IPS-NIHi7 (cell line): ENCODE data around the gene MAP2.

ENCODE experiments used
- DNase-seq: peaks from one replicate; pipeline ENCODE4 v3.0.0; 2012; ENCODE audit warnings: mixed read lengths; ENCODE audit errors: extremely low spot score

The MAP2 gene

DNA sequence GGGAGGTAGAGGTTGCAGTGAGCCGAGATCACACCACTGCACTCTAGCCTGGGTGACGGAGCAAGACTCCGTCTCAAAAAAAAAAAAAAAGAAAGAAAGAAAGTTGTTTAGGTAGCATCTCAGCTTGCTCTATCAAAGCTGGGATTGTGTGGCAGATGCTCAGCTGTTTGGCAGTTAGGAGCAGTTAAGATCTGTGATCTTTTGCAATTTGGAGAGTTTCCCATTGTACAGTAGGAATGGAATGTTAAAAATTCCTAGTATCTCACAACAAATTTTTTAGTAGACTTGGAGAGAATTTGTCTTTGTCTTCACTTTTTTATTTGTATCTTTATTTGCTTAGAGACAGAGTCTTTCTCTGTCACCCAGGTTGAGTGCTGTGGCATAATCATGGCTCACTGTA lies 224.9 kb downstream of the MAP2 start:
- no peak for DNase-seq

DNA sequence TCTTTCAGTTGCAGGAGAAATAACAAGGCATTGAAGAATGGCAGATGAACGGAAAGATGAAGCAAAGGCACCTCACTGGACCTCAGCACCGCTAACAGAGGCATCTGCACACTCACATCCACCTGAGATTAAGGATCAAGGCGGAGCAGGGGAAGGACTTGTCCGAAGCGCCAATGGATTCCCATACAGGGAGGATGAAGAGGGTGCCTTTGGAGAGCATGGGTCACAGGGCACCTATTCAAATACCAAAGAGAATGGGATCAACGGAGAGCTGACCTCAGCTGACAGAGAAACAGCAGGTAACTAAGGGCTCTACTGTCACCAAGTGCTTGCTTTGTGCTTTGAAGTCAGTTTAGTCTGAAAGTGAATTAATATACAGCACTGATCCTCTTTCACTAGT lies 229.3 kb downstream of the MAP2 start:
- DNase-seq: no peak

DNA sequence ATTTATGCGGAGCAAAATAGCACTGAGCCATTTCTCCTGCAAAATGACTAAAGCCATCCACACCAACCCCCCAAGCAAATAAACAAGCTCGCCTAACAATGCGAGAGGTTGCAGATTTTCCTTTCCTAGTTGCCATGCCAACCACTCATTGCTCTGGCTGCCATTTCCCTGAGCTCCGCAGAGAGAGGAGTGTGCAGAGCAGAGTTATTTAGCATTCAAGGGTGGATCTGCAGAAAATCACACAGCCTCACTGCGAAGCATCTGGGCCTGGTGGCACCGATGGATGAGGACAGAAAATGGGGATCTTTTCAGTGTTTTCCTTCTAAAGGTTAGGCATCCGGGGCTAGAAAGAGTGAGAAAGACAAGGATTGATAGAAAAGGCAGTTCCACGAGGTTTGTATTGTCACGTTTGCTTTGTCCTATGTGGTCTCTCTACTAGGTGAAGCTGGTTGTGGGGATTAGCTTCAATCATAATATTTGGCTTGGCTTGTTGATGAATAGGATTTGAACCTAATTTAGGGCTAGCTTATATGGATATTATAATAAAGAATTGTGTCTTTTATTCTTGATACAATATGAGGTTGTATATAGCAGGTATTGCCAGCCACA lies 237.5 kb downstream of the MAP2 start:
- DNase-seq: peak; percentile 34

DNA sequence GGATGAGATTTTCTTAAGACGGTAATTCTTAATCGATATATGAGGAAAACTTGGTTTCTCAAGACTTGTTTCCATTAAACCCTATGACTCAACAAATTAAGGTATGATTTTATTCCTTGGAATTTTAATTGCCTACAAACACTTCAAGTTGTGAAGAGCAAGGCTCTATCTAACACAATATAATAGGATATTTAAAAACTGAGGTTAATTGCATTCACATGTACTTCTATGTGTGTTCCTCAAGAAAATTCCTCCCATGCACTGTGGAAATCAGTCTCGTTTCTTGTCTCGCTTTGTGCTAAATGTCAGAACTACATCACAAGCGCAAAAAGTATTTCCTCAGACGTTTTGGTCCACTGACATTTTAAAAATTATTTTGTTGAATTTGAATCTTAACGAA lies 238.2 kb downstream of the MAP2 start:
- DNase-seq: no peak

DNA sequence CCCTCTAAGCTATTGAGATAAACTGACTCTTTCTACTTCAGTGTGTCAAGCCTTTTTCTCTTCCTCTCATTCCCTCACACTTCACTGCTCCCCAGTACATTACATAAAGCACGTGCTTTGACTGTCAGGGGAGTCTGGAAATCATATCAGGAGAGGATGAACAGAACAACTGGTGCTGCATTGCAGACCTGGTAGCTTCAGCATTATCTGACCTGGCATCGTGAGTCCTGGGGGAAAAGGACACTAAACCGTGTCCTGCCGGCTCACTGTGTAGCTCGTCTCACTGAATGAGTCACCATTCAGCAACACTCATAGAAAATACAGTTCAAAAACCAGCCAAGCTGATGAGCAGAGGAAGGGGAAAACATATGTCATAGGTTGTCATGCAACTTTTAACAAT lies 239.3 kb downstream of the MAP2 start:
- no peak for DNase-seq

DNA sequence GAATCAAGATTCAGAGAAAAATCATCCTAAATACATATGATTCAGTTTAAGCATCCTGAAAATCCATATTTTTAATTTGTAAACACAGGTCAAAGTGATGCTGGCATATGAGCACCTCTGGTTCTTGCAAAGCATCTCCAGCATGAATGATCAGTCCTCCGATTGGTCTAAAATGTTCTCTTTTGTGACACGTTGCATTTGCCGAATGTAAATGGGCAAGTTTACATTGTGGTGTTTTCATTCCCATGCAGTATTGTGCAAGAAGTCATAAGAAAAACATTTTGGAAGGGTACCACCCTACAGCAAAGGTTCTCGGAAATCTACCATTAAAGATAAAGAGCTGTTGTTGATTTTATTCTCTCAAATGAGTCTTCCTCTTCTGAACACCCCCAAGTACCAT lies 239.8 kb downstream of the MAP2 start:
- no peak for DNase-seq

DNA sequence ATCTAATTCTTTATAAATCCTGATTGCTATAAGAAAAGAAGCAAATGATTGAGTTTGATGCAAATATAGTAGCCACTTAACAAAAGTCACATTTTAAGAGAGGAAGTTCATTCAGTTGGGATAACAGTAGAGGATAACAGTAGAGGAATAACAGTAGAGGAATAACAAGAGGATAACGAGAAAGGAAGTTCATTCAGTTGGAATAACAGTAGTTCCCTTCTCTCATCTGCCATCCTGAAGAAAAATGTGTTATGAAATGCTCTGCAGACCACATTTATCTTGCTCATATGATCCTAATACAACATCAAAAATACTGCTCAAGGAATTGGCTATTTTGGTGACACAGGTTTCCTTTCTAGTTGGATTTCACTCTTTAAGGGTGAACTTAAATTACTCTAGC lies 242.4 kb downstream of the MAP2 start:
- DNase-seq: no peak

DNA sequence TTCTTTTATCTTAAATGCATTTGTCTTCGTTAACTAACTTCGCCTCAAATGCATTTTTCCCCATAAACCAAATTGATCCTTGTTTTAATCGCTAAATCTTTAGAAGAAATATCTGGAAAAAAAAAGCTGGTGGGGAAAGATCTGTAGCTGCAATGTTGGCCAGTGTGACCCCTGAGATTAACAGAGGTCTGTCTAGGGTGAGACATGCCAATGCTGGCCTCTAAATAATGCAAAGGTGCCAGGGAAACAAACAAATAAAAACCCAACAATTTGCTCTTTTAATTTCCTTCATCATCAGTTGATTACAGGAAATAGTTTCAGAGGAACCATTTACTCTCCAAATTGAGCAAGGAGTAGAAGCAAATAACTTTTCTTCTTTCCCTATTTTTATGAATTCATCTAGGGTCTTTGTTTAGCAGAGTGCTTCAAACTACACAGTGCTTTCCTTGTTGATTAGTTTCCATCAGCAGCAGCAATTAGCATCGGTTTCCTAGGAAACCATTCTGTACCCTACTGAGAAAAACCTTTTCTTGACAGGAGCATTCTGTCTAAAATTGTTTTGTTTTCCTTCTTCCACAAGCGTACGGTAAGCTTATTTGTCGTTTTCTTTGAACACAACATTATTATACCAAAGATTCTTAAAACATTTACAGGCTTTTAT lies 247.3 kb downstream of the MAP2 start:
- no peak for DNase-seq

DNA sequence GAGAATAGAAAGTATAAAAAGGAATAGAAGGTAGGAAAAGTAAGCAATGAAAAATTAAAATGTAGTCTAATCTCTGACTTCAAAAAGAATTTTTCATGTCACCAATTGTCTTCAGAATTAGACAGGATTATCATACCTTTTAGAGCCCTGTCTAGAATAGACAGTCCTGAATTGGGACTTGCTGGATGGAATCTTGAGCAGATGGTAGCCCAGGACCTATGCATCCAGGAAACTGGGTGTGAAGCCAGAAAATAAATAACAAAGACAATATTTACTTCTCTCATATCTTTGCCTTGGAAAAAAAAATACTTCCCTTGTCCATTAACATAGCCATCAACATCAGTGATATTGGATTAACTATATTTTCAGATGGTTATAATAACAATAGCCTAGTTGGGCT lies 250.0 kb downstream of the MAP2 start:
- DNase-seq: no peak

DNA sequence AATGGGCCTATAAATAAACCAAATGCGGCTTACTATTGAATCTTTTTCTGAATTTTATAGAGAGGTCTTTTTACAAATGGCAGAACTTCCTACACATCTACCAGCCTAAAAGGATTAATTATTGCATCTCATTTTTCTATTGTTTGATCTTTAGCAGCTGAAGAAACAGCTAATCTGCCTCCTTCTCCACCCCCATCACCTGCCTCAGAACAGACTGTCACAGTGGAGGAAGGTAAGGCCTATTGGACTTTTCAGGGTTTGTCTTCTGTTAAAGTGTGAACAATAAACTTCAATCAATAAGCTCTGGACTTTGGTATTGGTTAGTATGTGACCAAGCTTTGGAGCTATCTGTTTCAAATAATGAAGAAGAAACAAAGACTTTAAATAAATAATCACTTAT lies 256.7 kb downstream of the MAP2 start:
- no peak for DNase-seq

DNA sequence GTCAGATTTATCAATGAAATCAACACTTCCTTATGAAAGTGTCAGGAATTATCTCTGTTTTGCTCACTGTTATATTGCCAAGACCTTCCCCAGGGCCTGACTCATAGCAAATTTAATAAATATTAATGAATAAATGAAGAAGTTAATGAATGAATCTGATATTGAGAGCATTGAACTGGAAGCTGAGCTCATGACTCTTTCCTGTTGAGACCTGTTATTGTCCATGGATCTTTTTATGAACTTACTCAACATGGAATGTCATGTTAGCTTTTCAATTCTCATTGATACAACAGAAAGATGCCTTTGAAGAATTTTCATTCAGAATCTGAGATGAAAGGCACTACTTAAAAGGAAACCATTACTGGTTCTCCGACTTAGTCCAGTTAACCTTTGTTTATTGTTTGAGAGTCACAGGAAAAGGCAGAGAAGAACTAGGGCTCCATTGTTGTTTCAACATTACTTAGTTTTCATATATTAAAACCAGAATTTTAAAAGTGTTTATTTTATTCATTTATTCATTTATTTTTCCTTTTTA lies 257.4 kb downstream of the MAP2 start:
- no peak for DNase-seq

DNA sequence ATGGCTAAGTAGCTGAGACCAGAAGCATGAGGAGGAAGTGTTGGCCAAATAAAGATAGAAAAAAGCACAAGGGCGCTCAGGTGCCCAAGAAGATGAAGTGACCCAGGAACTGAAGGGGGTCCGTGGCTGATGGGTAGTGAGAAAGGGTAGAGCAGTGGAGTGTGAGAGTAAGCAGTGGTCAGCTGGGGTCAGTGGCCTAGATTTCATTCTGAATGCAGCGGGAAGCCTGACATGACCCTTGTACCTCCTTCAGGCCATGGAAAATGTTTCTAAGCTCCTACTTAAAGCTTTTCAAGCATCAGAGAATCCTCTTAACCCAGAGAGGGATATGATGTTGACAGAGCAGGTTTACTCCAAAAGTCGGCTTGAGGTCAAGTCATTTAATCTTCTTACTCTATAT lies 258.8 kb downstream of the MAP2 start:
- no peak for DNase-seq

DNA sequence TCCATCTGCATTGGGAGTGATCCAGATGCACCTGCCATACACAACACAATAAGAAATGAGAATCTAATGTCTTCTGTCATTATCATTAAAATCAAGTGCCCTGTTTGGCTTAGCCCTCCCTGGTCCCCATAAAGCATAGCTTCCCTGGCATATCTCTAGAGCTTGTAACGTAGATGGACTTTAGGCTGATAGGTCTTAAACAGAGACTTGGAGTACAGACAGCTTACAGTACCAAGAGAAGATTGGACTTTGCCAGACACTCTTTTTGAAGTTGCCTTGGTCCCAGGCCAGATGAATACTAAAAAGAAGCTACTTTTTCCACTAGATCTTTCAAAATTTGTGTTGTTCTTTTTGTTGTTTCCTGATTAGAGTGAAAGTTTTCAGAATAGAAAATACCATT lies 261.5 kb downstream of the MAP2 start:
- DNase-seq: no peak

DNA sequence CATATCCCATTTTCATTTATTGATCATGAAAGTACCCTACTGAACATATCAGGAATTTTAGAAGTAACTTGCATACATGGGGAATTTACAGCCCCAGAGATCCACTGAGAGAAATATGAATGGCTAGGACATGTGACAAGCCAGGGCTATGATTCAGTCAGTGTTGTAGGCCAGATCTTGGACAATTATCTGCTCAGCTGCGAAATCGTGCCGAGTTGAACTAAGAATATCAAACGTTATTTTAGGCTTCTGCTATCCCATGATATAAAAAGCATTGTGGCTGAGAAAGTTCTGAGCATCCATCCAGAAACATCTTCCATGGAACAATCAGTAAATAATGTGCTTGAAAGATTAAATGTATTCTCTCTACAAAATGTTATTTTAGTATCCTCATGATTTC lies 262.1 kb downstream of the MAP2 start:
- no peak for DNase-seq

DNA sequence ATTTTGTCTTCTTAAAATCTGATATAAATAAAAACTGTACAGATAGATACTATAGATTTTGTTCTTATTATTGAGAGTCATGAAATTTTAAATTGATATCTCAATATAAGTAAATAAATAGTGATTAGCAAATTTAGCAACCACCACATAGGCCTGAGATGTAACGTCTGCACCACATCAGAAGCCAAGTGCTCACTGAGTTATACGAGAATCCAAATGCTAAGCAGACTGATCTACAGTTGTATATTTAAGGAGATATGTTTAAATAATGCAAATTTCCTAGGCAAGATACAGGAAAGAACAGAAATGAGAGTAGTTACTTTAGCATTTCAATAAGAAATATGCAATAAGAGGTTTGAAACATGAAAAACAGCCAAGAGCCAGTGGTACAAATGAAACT lies 262.6 kb downstream of the MAP2 start:
- DNase-seq: no peak

DNA sequence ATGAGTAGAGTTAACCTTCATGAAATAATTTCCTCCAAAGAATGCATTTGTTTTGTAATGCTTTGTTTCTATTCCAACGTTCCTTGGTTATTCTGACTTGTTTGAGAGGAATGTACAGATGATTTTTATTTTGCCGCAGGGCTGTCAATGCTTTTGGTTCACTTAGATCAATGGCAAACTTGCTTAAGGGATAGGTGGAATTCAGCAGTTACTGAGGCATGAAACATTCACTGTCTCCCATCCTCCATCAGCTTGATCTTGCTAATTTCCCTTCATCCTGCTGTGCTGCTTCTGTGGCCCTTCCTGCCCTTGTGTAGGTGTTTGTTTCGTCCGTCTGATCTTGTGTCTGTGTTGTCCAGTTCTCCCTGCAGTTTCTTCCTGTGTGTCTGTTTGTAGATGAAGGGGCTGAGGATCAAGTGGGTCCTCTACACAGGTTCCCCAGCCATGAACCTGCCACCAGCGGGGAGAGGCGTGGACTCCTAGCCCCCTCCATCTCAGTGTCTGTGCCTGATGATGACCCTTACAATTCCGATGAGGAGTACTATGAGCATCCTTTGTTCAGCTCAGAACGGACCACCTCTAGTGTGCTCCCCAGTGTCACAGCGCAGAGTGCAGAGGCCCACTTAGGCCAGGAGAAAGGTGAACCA lies 263.6 kb downstream of the MAP2 start:
- no peak for DNase-seq

DNA sequence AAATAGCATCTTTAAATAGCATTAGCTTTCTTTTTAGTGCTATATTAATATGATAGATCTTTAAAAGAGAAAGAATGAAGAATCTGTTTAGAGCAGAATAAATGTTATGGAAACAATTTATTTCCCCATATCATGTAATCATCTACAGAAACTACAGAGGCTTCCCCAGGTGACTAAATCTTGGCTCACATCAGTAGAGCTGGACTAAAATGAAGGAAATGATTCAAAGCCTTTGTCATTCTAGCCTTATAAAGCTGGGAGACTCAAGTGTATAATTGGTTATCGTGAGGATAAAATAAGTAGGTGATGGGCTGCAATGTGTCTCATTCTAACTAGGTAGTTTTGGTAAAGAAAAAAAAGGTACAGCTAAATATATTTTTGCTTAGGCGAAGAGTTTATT lies 264.5 kb downstream of the MAP2 start:
- DNase-seq: no peak

DNA sequence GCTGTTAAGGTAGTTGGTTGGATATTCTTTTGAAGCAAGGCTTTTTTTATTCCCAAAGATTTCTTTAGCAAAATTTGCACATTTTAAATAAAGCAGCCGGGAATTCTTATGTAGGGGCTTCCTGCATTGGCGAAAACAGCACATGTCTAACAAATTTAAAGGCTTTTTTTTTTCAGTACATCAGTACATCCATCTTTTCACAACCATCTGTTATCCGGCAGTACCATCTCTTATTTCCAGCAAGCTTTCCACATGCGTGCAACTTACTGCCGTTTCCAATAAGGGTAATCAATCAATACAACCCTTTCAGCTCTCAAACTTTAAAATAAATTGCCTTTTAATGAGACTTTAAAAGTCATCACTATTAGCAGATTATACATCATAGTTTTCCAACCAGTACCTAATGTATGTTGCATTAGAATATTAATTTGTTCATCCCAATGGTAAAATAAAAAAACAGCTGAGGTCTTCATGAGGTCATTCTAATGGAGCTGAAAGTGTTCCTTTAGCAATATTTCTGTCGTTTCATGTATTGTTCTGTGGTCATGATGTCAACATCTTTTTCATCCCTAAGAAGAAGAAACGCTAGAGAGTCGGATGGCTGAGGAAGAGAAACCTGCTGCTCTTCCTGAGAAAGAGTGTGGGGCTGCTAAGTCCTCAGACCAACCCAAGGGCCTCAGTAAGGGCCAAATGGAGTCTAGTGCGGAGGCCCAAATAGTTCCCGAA lies 266.3 kb downstream of the MAP2 start:
- DNase-seq: no peak

DNA sequence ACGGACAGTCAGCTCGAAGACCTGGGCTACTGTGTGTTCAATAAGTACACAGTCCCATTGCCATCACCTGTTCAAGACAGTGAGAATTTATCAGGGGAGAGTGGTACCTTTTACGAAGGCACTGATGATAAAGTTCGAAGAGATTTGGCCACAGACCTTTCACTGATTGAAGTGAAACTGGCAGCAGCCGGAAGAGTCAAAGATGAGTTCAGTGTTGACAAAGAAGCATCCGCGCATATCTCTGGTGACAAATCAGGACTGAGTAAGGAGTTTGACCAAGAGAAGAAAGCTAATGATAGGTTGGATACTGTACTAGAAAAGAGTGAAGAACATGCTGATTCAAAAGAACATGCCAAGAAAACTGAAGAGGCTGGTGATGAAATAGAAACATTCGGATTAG lies 270.9 kb downstream of the MAP2 start:
- no peak for DNase-seq

DNA sequence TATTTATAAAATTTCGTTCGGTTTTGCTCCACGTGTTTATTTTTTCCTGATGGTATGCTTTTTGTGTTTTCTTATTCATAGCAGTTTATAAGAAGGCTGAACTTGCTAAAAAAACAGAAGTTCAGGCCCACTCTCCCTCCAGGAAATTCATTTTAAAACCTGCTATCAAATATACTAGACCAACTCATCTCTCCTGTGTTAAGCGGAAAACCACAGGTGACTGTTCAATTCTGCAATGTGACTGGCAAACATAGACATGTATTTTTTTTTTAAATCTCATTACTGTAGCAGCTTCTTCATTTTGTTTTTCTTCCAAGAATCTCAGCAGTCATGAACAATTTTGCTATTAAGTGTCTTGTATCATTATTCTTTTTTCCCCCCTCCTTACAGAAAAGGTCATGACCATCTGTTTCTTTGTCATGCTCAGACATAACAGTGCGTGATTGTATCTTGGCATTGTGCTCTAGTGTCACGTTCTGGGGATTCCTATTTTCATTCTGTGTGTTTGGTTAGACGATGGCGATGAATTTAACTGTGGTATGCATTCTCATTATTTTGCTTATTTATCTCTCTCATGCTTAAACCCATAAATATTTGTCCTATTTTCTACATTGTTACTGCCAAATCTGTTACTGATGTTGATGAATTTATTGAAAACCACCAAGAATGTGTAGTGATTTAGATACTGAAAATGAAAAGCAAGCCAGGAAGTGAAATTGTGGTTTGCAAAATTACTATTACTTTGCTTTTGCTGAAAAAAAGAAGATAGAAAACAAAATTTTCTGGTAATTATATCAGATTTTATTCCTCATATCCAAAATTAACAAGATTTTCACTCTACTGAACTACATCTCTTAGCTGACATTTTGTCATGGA lies 273.2 kb downstream of the MAP2 start:
- DNase-seq: no peak

DNA sequence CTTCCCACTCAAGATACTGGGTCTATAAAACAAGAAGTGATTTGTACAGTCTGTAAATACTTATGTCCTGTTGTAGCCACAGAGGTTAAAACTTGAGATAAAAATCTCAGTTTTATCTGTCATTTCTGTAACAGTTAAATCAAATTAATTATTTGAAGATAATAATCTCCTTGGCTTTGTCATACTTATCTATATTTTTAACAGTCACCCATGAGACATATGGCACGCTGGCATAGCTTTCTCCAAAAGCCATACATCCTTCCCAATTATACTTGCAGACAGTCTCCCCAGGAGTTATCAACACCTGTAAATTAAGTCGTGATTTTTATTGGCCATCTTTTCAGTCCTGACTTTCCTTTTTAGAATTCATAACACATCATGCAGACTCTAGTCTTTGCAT lies 278.9 kb downstream of the MAP2 start:
- DNase-seq: no peak

DNA sequence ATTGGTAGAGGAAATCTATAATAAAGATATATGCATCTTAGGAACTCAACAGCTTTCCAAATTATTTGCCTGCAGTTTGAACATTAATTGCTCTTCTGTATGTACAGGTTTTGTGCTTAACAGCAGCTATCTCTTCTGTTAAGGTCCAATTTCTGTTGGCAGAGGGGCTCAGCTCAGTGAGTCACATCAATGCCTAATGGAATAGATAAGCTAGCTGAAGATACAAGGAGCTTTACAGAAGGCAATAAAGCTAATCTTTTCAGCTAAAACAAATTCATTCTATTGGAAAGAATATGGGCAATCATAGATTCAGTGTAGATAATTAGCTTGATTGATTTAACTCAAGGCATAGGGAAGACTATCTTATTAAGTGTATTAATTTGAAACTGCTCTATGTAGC lies 289.4 kb downstream of the MAP2 start:
- no peak for DNase-seq
